Effector CD4-positive, alpha-beta T cell (primary cell): Measurements from ENCODE around the gene DAG1.
"Not testable (repeated sequence)": the region's sequence is repeated elsewhere in the genome, so short reads cannot be mapped to it uniquely, and the experiment has no call there.

Experiments
- DNase-seq: peaks from one replicate; pipeline ENCODE4 v3.0.0-alpha.2; 2020

The DAG1 gene

GRCh38 chr3:49470714-49471420 is 800 bp downstream of the DAG1 start:
- no peak for DNase-seq

GRCh38 chr3:49471856-49472495 is 1.9 kb downstream of the DAG1 start:
- no peak for DNase-seq

GRCh38 chr3:49476563-49476962 is 6.5 kb downstream of the DAG1 start:
- DNase-seq, result no peak

- no peak for DNase-seq
Observed at GRCh38 chr3:49482766-49483165, 12.7 kb downstream of the DAG1 start.

- no peak for DNase-seq
Observed at GRCh38 chr3:49484471-49484870, 14.4 kb downstream of the DAG1 start.

- DNase-seq, result no peak
Observed at GRCh38 chr3:49489247-49489646, 19.2 kb downstream of the DAG1 start.

- DNase-seq, result no peak
Observed at GRCh38 chr3:49492969-49493368, 22.9 kb downstream of the DAG1 start.

- no peak for DNase-seq
Observed at GRCh38 chr3:49493901-49494300, 23.8 kb downstream of the DAG1 start.

- no peak for DNase-seq
Observed at GRCh38 chr3:49495023-49495422, 25.0 kb downstream of the DAG1 start.

GRCh38 chr3:49496845-49497244 is 26.8 kb downstream of the DAG1 start:
- not testable (repeated sequence) for DNase-seq

GRCh38 chr3:49497606-49498005 is 27.5 kb downstream of the DAG1 start:
- no peak for DNase-seq

GRCh38 chr3:49498239-49498638 is 28.2 kb downstream of the DAG1 start:
- DNase-seq, result no peak

GRCh38 chr3:49498648-49499047 is 28.6 kb downstream of the DAG1 start:
- DNase-seq, result no peak

GRCh38 chr3:49500205-49500731 is 30.2 kb downstream of the DAG1 start:
- DNase-seq, result no peak

GRCh38 chr3:49500732-49501609 is 30.9 kb downstream of the DAG1 start:
- DNase-seq, result no peak

- DNase-seq, result no peak
Observed at GRCh38 chr3:49501842-49502241, 31.8 kb downstream of the DAG1 start.

GRCh38 chr3:49506906-49507305 is 36.8 kb downstream of the DAG1 start:
- DNase-seq, result no peak

- DNase-seq, result no peak
Observed at GRCh38 chr3:49509028-49509561, 39.0 kb downstream of the DAG1 start.

GRCh38 chr3:49511639-49512038 is 41.6 kb downstream of the DAG1 start:
- no peak for DNase-seq

- DNase-seq, result no peak
Observed at GRCh38 chr3:49512781-49513355, 42.8 kb downstream of the DAG1 start.

GRCh38 chr3:49513494-49514124 is 43.5 kb downstream of the DAG1 start:
- DNase-seq, result no peak

- DNase-seq, result no peak
Observed at GRCh38 chr3:49518016-49518415, 47.9 kb downstream of the DAG1 start.
